Measurements from ENCODE around the gene AMPD3. TPM values are rescaled to one million over a fixed set of nuclear protein-coding genes. Genes with fewer than 3 reads are reported as not detected.

AMPD3 gene
- polyA plus RNA-seq: 0.26 TPM in 1 of 2 replicates, not detected in the other

GRCh38 chr11:10454878-10455631 is at the start of gene AMPD3:
Gene AMPD3, plus strand, starts transcription at chr11:10455264. Its CDS starts 6,256 bp downstream, at chr11:10461520.

GRCh38 chr11:10540915-10541560 is 86.0 kb downstream of the AMPD3 start, which contains the start of gene RNF141:
Gene RNF141, minus strand, starts transcription at chr11:10541187. Its CDS starts 7,029 bp downstream, at chr11:10534158.

Other genes starting within 250 kb of the AMPD3 start
- 7.3 and 7.9 TPM in 2 replicates for gene SBF2, start 161.0 kb upstream of the AMPD3 start, polyA plus RNA-seq
- gene ADM, start 150.2 kb upstream of the AMPD3 start, polyA plus RNA-seq: not detected in 2 replicates
- 26.2 and 31.8 TPM in 2 replicates for gene RNF141, start 85.9 kb downstream of the AMPD3 start, polyA plus RNA-seq
- not detected in 2 replicates for gene LYVE1, start 113.4 kb downstream of the AMPD3 start, polyA plus RNA-seq
- gene IRAG1, start 238.5 kb downstream of the AMPD3 start, polyA plus RNA-seq: 1.3 and 2.3 TPM in 2 replicates

Measured in Purkinje cell (primary cell).